Measurements from ENCODE around the gene RMND5A. TPM values are rescaled to one million over a fixed set of nuclear protein-coding genes. Genes with fewer than 3 reads are reported as not detected.

Gene RMND5A
- total RNA-seq, 1 experiment from 2014 or later, result 41.0 TPM

DNA sequence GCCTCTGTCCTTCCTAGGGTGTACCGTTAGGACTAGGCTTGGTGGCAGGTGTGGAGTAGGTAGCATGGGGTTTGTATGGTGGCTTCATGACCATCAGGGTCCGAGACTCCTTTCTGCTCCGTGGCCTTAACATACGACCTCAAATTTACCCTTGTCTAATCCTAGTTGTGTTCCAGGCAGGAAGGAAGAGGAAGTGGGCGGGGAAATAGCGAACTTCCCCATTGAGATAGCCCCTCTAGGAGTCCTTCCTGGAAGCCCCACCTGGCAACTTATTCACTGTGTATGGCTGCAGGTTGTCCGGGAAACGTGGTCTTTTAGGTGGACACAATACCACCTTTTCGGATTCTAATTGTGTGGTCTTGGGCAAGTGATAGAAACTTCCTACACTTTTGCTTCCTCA lies 61.3 kb downstream of the RMND5A start:
- H3K27me3 Mint-ChIP-seq (ENCODE audit: insufficient read depth, unreplicated experiment), result no peaks in the 10 kb centered on the region
- intact Hi-C loops (cut with micrococcal nuclease), result no loop called here
- TF ChIP-seq, protein P1, sequence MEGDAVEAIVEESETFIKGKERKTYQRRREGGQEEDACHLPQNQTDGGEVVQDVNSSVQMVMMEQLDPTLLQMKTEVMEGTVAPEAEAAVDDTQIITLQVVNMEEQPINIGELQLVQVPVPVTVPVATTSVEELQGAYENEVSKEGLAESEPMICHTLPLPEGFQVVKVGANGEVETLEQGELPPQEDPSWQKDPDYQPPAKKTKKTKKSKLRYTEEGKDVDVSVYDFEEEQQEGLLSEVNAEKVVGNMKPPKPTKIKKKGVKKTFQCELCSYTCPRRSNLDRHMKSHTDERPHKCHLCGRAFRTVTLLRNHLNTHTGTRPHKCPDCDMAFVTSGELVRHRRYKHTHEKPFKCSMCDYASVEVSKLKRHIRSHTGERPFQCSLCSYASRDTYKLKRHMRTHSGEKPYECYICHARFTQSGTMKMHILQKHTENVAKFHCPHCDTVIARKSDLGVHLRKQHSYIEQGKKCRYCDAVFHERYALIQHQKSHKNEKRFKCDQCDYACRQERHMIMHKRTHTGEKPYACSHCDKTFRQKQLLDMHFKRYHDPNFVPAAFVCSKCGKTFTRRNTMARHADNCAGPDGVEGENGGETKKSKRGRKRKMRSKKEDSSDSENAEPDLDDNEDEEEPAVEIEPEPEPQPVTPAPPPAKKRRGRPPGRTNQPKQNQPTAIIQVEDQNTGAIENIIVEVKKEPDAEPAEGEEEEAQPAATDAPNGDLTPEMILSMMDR (IDR thresholded peaks at IDR 0.05; ENCODE audit: unreplicated experiment), result no peak
- no peak overlapping the region for H3K4me3 Mint-ChIP-seq (ENCODE audit: unreplicated experiment)
- H3K4me1 Mint-ChIP-seq (ENCODE audit: insufficient read depth, unreplicated experiment), result no peaks in the 10 kb centered on the region
- H3K9me3 Mint-ChIP-seq (ENCODE audit: unreplicated experiment), result no peaks in the 10 kb centered on the region
- no peak for DNase-seq (ENCODE audit: unreplicated experiment)
- no TSS peak for BruUV-seq (replicated peaks)
- ChIA-PET POLR2A (no interaction called here), CTCF (interaction anchor here (0.7 to 2.7 kb wide), 3 partner anchors 16 to 33 kb away, joined by 3 to 11 read pairs (median 10); no protein-coding TSS in a partner anchor)
- no peak overlapping the region for H3K27ac Mint-ChIP-seq (ENCODE audit: low read depth, unreplicated experiment)
- H3K36me3 Mint-ChIP-seq (ENCODE audit: insufficient read depth, unreplicated experiment), result peaks cover 12% of the 10 kb centered on the region

DNA sequence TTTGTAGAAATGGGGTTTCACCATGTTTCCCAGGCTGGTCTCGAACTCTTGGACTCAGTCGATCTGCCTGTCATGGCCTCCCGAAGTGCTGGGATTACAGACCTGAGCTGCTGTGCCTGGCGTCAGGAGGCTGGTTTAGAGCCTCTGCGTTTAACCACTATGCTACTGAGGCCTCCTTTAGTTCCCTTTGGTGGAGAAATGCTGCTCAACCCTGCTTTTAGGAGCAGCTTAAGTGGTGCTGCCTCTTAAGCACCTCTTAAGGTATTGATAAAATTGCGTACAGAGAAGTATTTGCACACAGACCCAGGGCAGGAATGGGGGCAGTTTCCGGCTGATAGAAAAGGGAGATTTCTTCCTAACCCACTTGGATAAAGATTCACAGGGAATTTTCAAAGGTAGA lies 62.7 kb downstream of the RMND5A start:
- H3K36me3 Mint-ChIP-seq (ENCODE audit: insufficient read depth, unreplicated experiment), result peaks cover 6% of the 10 kb centered on the region
- no peaks in the 10 kb centered on the region for H3K9me3 Mint-ChIP-seq (ENCODE audit: unreplicated experiment)
- no peak for DNase-seq (ENCODE audit: unreplicated experiment)
- H3K4me1 Mint-ChIP-seq (ENCODE audit: insufficient read depth, unreplicated experiment), result no peaks in the 10 kb centered on the region
- BruUV-seq (replicated peaks), result no TSS peak
- TF ChIP-seq, protein P1 (IDR thresholded peaks at IDR 0.05; ENCODE audit: unreplicated experiment), result no peak
- ChIA-PET POLR2A (interaction anchor here (1.1 kb wide), 1 partner anchor 11 kb away, joined by 4 read pairs; no protein-coding TSS in a partner anchor), CTCF (interaction anchor here (1.2 to 2.7 kb wide), 2 partner anchors 15 to 18 kb away, joined by 3 to 10 read pairs; no protein-coding TSS in a partner anchor)
- no peak overlapping the region for H3K27ac Mint-ChIP-seq (ENCODE audit: low read depth, unreplicated experiment)
- H3K27me3 Mint-ChIP-seq (ENCODE audit: insufficient read depth, unreplicated experiment), result peaks cover 6% of the 10 kb centered on the region
- H3K4me3 Mint-ChIP-seq (ENCODE audit: unreplicated experiment), result no peak overlapping the region
- intact Hi-C loops (cut with micrococcal nuclease), result no loop called here

DNA sequence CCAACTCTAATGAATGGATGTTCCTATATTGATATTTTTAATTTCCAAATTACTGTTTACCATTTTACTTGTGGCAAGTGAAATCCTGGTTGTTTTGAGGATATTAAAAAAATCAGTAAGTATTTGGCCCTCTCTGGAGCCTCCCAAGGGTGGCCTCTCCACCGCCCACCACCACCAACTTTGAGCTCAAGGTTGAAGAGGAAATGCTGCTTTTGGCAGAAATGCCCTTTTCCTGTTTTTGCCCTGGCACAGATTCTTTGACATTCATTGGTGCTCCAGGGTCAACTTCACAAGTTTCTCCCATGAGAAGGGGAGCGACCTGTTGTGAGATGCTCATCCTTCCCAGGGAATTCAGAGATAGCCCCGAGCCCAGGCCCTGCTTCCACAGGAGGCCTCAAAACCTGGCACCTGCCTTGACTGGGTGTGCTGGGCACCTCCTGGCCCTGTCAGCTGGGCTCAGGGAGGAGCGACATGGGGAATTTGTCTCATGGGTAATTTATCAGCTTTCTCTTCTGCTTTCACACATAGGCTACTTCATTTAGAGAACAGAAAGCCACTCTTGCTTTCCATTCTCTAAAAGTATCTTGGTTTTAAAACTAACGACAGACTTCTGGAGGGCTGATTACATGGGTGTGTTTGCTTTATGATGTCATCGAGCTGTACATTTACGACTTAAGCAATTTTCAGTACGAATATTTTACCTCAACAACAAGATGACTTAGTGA lies 63.7 kb downstream of the RMND5A start:
- H3K27ac Mint-ChIP-seq (ENCODE audit: low read depth, unreplicated experiment), result no peak overlapping the region
- H3K36me3 Mint-ChIP-seq (ENCODE audit: insufficient read depth, unreplicated experiment), result peaks cover 6% of the 10 kb centered on the region
- no peak for DNase-seq (ENCODE audit: unreplicated experiment)
- no TSS peak for BruUV-seq (replicated peaks)
- ChIA-PET POLR2A (no interaction called here), CTCF (interaction anchor here (1.2 to 2.7 kb wide), 2 partner anchors 14 to 19 kb away, joined by 3 to 10 read pairs; no protein-coding TSS in a partner anchor)
- H3K27me3 Mint-ChIP-seq (ENCODE audit: insufficient read depth, unreplicated experiment), result peaks cover 11% of the 10 kb centered on the region
- TF ChIP-seq, protein P1 (IDR thresholded peaks at IDR 0.05; ENCODE audit: unreplicated experiment), result no peak
- intact Hi-C loops (cut with micrococcal nuclease), result no loop called here
- no peaks in the 10 kb centered on the region for H3K9me3 Mint-ChIP-seq (ENCODE audit: unreplicated experiment)
- H3K4me3 Mint-ChIP-seq (ENCODE audit: unreplicated experiment), result no peak overlapping the region
- H3K4me1 Mint-ChIP-seq (ENCODE audit: insufficient read depth, unreplicated experiment), result no peaks in the 10 kb centered on the region

DNA sequence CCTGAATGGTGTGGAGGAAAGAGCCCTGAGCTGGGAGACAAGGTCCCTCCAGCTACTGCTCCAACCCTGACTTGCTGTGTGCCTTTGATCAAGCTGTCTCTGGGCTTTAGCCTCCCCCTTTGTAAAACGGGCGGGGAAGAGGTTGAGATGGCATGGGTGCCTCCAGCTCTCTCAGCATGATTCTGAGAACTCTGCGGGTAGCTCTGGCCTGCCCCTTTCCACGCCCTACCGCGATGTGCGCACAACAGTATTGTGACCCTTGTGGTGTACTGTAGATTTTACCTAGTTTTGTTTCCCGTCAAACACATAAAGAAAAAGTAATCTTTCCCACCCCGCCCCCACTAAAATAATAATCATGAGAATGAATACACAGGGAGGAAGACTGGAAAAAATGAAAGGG lies 65.4 kb downstream of the RMND5A start:
- intact Hi-C loops (cut with micrococcal nuclease), result no loop called here
- no peak overlapping the region for H3K4me3 Mint-ChIP-seq (ENCODE audit: unreplicated experiment)
- H3K4me1 Mint-ChIP-seq (ENCODE audit: insufficient read depth, unreplicated experiment), result no peaks in the 10 kb centered on the region
- BruUV-seq (replicated peaks), result no TSS peak
- ChIA-PET POLR2A (interaction anchor here (1.2 kb wide), 1 partner anchor 24 kb away, joined by 3 read pairs; no protein-coding TSS in a partner anchor), CTCF (no interaction called here)
- H3K27me3 Mint-ChIP-seq (ENCODE audit: insufficient read depth, unreplicated experiment), result peaks cover 11% of the 10 kb centered on the region
- H3K9me3 Mint-ChIP-seq (ENCODE audit: unreplicated experiment), result no peaks in the 10 kb centered on the region
- H3K36me3 Mint-ChIP-seq (ENCODE audit: insufficient read depth, unreplicated experiment), result no peaks in the 10 kb centered on the region
- no peak overlapping the region for H3K27ac Mint-ChIP-seq (ENCODE audit: low read depth, unreplicated experiment)
- DNase-seq (ENCODE audit: unreplicated experiment), result no peak
- TF ChIP-seq, protein P1 (IDR thresholded peaks at IDR 0.05; ENCODE audit: unreplicated experiment), result no peak
